ENCODE results near the gene TWIST2.

DNA sequence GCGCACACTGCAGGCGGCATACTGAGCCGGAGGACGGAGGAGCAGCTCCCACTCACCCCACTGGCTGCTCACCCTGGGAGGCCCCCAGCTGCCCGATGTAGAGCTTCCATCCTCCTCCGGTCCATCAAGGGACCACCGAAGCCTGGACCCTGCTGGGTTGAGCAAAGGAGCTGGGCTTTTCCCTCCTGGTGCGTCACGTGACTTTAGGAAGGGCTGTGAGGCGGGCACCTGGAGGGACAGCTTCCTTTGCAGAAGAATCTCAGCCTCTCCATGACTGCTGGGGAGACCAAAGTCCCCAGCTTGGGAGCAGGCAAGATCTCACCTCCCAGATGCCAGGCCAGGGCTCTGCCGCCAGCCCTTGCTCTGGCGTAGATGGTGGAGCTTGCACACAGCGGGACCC lies 102.7 kb downstream of the TWIST2 start:
- TF ChIP-seq, protein P1, sequence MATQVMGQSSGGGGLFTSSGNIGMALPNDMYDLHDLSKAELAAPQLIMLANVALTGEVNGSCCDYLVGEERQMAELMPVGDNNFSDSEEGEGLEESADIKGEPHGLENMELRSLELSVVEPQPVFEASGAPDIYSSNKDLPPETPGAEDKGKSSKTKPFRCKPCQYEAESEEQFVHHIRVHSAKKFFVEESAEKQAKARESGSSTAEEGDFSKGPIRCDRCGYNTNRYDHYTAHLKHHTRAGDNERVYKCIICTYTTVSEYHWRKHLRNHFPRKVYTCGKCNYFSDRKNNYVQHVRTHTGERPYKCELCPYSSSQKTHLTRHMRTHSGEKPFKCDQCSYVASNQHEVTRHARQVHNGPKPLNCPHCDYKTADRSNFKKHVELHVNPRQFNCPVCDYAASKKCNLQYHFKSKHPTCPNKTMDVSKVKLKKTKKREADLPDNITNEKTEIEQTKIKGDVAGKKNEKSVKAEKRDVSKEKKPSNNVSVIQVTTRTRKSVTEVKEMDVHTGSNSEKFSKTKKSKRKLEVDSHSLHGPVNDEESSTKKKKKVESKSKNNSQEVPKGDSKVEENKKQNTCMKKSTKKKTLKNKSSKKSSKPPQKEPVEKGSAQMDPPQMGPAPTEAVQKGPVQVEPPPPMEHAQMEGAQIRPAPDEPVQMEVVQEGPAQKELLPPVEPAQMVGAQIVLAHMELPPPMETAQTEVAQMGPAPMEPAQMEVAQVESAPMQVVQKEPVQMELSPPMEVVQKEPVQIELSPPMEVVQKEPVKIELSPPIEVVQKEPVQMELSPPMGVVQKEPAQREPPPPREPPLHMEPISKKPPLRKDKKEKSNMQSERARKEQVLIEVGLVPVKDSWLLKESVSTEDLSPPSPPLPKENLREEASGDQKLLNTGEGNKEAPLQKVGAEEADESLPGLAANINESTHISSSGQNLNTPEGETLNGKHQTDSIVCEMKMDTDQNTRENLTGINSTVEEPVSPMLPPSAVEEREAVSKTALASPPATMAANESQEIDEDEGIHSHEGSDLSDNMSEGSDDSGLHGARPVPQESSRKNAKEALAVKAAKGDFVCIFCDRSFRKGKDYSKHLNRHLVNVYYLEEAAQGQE (IDR thresholded peaks at IDR 0.05; ENCODE audit: insufficient read depth in 1 of 2, low read depth in 2 of 2, low read length in 2 of 2), result no peak
- TF ChIP-seq POLR2AphosphoS5 (IDR thresholded peaks at IDR 0.05; ENCODE audit: low read depth, low read length) (no peak), SIN3A (IDR thresholded peaks at IDR 0.05; ENCODE audit: borderline replicate concordance, insufficient read depth, low read length) (no peak), TAF1 (IDR thresholded peaks at IDR 0.05; ENCODE audit: borderline replicate concordance, insufficient read depth, low read length) (no peak)
